ENCODE data around the gene PTPRE.

Gene PTPRE

GRCh38 chr10:128065881-128066534 lies 159.1 kb downstream of the PTPRE start:
- Histone ChIP-seq H3K9me3 (ENCODE audit: insufficient read depth, low read length) (no peaks in the 10 kb centered on the region), H3K36me3 (replicated peaks; ENCODE audit: low read depth, low read length) (peaks cover 58% of the 10 kb centered on the region), H3K9ac (ENCODE audit: low read length) (peak overlapping the region; percentile 63; the same call in 1 of the 2 replicates), H3K4me1 (ENCODE audit: low read length) (peaks cover 81% of the 10 kb centered on the region), H2AFZ (ENCODE audit: low read depth, low read length) (no peak overlapping the region), H3K4me3 (ENCODE audit: low read length) (peak overlapping the region; percentile 58; the same call in 1 of the 2 replicates), H3K27me3 (ENCODE audit: low read depth, low read length) (no peaks in the 10 kb centered on the region), H3K79me2 (ENCODE audit: low read length) (peaks cover 6% of the 10 kb centered on the region; the same call in 1 of the 2 replicates), H4K20me1 (ENCODE audit: insufficient read depth, low read length) (no peaks in the 10 kb centered on the region), H3K4me2 (ENCODE audit: low read length) (peak overlapping the region; percentile 78), H3K27ac (ENCODE audit: low read length) (peak overlapping the region; percentile 99)
- no peak for TF ChIP-seq CTCF (IDR thresholded peaks at IDR 0.05; ENCODE audit: low read depth, low read length)
- TF ChIP-seq EZH2phosphoT487 (IDR thresholded peaks at IDR 0.05; ENCODE audit: low read depth), result no peak

GRCh38 chr10:128066870-128067382 lies 160.0 kb downstream of the PTPRE start:
- Histone ChIP-seq H3K9ac (ENCODE audit: low read length) (no peak overlapping the region), H3K27me3 (ENCODE audit: low read depth, low read length) (no peaks in the 10 kb centered on the region), H3K36me3 (replicated peaks; ENCODE audit: low read depth, low read length) (peaks cover 57% of the 10 kb centered on the region), H3K4me3 (ENCODE audit: low read length) (no peak overlapping the region), H3K27ac (ENCODE audit: low read length) (no peak overlapping the region), H4K20me1 (ENCODE audit: insufficient read depth, low read length) (no peaks in the 10 kb centered on the region), H3K4me1 (ENCODE audit: low read length) (peaks cover 72% of the 10 kb centered on the region), H2AFZ (ENCODE audit: low read depth, low read length) (no peak overlapping the region), H3K4me2 (ENCODE audit: low read length) (no peak overlapping the region), H3K9me3 (ENCODE audit: insufficient read depth, low read length) (no peaks in the 10 kb centered on the region), H3K79me2 (ENCODE audit: low read length) (peaks cover 6% of the 10 kb centered on the region; the same call in 1 of the 2 replicates)
- TF ChIP-seq EZH2phosphoT487 (IDR thresholded peaks at IDR 0.05; ENCODE audit: low read depth) (no peak), CTCF (IDR thresholded peaks at IDR 0.05; ENCODE audit: low read depth, low read length) (no peak)

GRCh38 chr10:128067691-128068397 lies 160.9 kb downstream of the PTPRE start:
- Histone ChIP-seq H3K27ac (ENCODE audit: low read length) (peak overlapping the region; percentile 62), H3K9ac (ENCODE audit: low read length) (no peak overlapping the region), H3K4me3 (ENCODE audit: low read length) (no peak overlapping the region), H2AFZ (ENCODE audit: low read depth, low read length) (no peak overlapping the region), H3K4me2 (ENCODE audit: low read length) (peak overlapping the region; percentile 24; the same call in 1 of the 2 replicates), H4K20me1 (ENCODE audit: insufficient read depth, low read length) (no peaks in the 10 kb centered on the region), H3K36me3 (replicated peaks; ENCODE audit: low read depth, low read length) (peaks cover 60% of the 10 kb centered on the region), H3K27me3 (ENCODE audit: low read depth, low read length) (no peaks in the 10 kb centered on the region), H3K4me1 (ENCODE audit: low read length) (peaks cover 62% of the 10 kb centered on the region), H3K9me3 (ENCODE audit: insufficient read depth, low read length) (no peaks in the 10 kb centered on the region), H3K79me2 (ENCODE audit: low read length) (peaks cover 6% of the 10 kb centered on the region; the same call in 1 of the 2 replicates)
- TF ChIP-seq CTCF (IDR thresholded peaks at IDR 0.05; ENCODE audit: low read depth, low read length) (no peak), EZH2phosphoT487 (IDR thresholded peaks at IDR 0.05; ENCODE audit: low read depth) (no peak)
